CD4-positive, alpha-beta memory T cell (primary cell): ENCODE data around the gene ZFP37. TPM values are rescaled to one million over a fixed set of nuclear protein-coding genes. Genes with fewer than 3 reads are reported as not detected.
"Not testable (repeated sequence)": the region's sequence is repeated elsewhere in the genome, so short reads cannot be mapped to it uniquely, and the experiment has no call there.

Source experiments
- CTCF ChIA-PET: fragments of 350-600 bp; sonication (Branson Sonifier 250); formaldehyde crosslinking; loops from one replicate; lab custom pipeline; 2021; ENCODE audit warnings: inconsistent platforms; ENCODE audit not compliant: partially characterized antibody; lab: Charles Lee
- POLR2A ChIA-PET: fragments of 350-600 bp; sonication (Branson Sonifier 250); formaldehyde crosslinking; loops from one replicate; lab custom pipeline; 2021; ENCODE audit not compliant: partially characterized antibody; lab: Charles Lee
- DNase-seq, 5 donors: peaks; one replicate each; pipeline versions ENCODE4 v3.0.0 to v3.0.0-alpha.2; 2020 to 2022; ENCODE audit warnings: mixed read lengths in 1 of 5
- H3K27ac ChIP-seq: one replicate; pipeline ENCODE4 v1.7.0; 2013; ENCODE audit warnings: low read depth, low read length
- H3K27me3 ChIP-seq: 2 replicates; pipeline ENCODE4 v1.7.0; 2013; ENCODE audit warnings: mild to moderate bottlenecking, low read length, moderate library complexity; ENCODE audit not compliant: insufficient read depth
- H3K36me3 ChIP-seq: 2 replicates; pipeline ENCODE4 v1.7.0; 2013; ENCODE audit warnings: mild to moderate bottlenecking, low read length, moderate library complexity; ENCODE audit not compliant: insufficient read depth
- H3K4me1 ChIP-seq: 2 replicates; pipeline ENCODE4 v1.7.0; 2013; ENCODE audit warnings: mild to moderate bottlenecking, low read length, moderate library complexity; ENCODE audit not compliant: insufficient read depth
- H3K4me3 ChIP-seq, 2 donors: one replicate each; pipeline ENCODE4 v1.7.0; 2013; ENCODE audit warnings: low read length in 2 of 2, mild to moderate bottlenecking in 1 of 2
- H3K9me3 ChIP-seq, 2 donors: one replicate each; pipeline ENCODE4 v1.7.0; 2013; ENCODE audit warnings: low read length in 2 of 2, control low read depth in 1 of 2; ENCODE audit not compliant: control insufficient read depth in 1 of 2
- H3K27ac Mint-ChIP-seq, 7 donors: one replicate each; pipeline ENCODE4 v1.8.0; 2020 to 2021; ENCODE audit warnings: mixed read lengths in 7 of 7, mild to moderate bottlenecking in 6 of 7, inconsistent platforms in 3 of 7, moderate library complexity in 3 of 7
- H3K27me3 Mint-ChIP-seq, 2 donors: one replicate each; pipeline ENCODE4 v1.8.0; 2020 to 2021; ENCODE audit warnings: mixed read lengths in 2 of 2
- H3K36me3 Mint-ChIP-seq, 2 donors: one replicate each; pipeline ENCODE4 v1.8.0; 2020 to 2021; ENCODE audit warnings: mixed read lengths in 2 of 2, inconsistent platforms in 1 of 2, mild to moderate bottlenecking in 1 of 2
- H3K4me1 Mint-ChIP-seq, 4 donors: one replicate each; pipeline ENCODE4 v1.8.0; 2020 to 2021; ENCODE audit warnings: mixed read lengths in 4 of 4, mild to moderate bottlenecking in 1 of 4
- H3K4me3 Mint-ChIP-seq, 8 donors: one replicate each; pipeline ENCODE4 v1.8.0; 2020 to 2021; ENCODE audit warnings: mixed read lengths in 8 of 8, mild to moderate bottlenecking in 7 of 8, moderate library complexity in 6 of 8, inconsistent platforms in 3 of 8
- H3K9me3 Mint-ChIP-seq, 8 donors: one replicate each; pipeline ENCODE4 v1.8.0; 2020 to 2021; ENCODE audit warnings: mixed read lengths in 8 of 8, mild to moderate bottlenecking in 5 of 8, inconsistent platforms in 3 of 8, moderate library complexity in 1 of 8
- intact Hi-C: fragments of 100-400 bp; cut with micrococcal nuclease; formaldehyde crosslinking; loops from one replicate; pipeline ENCODE4 v1.15.1; 2023
- polyA plus RNA-seq, 2 donors: library from polyadenylated mRNA; unstranded; fragments of 300-500 nt; fragmentation: Illumina TruSeq; gene quantifications; one replicate each; pipeline ENCODE4 v1.2.3, GENCODE V29; 2021
- total RNA-seq, 2 experiments: library from RNA; stranded (reverse); gene quantifications; one replicate each; pipeline ENCODE4 v1.2.3, GENCODE V29; 2021

The ZFP37 gene
- total RNA-seq, result 1 to 10 TPM; 2.9 TPM
- polyA plus RNA-seq, result 1 to 10 TPM; 1.8 to 3.0 TPM

DNA sequence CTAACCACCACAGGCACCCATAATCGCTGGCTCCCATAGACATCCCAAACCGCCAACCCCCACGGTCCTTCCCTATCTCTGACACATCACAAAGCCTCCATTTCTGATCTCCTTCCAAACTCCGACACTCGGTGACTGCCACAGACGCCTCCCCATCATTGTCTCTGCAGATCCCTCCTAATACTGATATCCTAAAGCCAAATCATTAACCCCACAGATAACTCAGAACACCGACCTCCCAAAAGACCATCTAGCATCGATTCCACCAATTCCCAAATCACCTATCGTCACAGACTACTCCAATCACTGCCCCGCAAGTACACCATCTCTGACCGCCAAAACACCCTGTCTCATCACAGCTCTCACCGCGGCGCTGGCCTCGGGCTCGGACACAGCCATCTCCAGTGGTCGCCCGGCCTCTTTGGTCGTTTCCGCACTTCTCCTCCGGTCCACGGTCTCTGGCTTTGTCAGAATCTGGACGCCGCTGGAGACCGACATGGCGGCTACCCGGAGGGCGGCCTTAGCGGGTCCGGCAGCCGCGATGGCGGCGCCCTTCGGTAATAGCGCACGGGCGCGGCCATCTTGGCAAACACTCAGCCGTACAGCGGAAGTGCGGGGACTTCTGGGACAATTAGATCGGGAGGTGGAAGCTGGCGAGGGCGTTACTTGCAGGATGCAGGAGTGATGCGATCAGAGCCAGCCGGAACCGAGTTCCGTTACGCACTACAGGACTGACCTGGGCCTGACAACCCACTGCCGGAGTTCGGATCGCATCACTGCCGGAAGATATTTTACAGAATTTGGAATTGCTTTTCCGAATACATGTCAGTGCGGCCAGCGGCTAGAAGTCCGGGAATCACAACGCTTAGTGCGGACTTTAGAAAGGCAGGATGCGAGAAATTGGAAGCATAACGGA, at the start of gene ZFP37:
Gene ZFP37 (minus strand): TSS at position 534 of the 916 bp plus-strand sequence. CDS start 36 bp downstream, at position 498.
- Mint-ChIP-seq H3K36me3 (no peaks in the 10 kb centered on the region), H3K4me1 (peaks cover 0 to 8% (median 0%) of the 10 kb centered on the region in 4 donors), H3K27me3 (peaks cover 7 to 14% of the 10 kb centered on the region in 2 donors), H3K4me3 (no peak within 1 kb of the TSS), H3K27ac (no peak within 1 kb of the TSS), H3K9me3 (peaks cover 4 to 21% (median 16%) of the 10 kb centered on the region in 8 donors)
- Histone ChIP-seq H3K27me3 (peaks cover 7% of the 10 kb centered on the region), H3K4me3 (peak within 1 kb of the TSS; percentile 72 to 94), H3K9me3 (peaks cover 0 to 17% of the 10 kb centered on the region in 2 donors), H3K4me1 (peaks cover 12% of the 10 kb centered on the region), H3K27ac (peak within 1 kb of the TSS; percentile 48), H3K36me3 (no peaks in the 10 kb centered on the region)
- intact Hi-C loops, result no loop called here
- peak; percentile 61 to 86 (median 66) for DNase-seq
- ChIA-PET POLR2A (no interaction called here), CTCF (no interaction called here)

DNA sequence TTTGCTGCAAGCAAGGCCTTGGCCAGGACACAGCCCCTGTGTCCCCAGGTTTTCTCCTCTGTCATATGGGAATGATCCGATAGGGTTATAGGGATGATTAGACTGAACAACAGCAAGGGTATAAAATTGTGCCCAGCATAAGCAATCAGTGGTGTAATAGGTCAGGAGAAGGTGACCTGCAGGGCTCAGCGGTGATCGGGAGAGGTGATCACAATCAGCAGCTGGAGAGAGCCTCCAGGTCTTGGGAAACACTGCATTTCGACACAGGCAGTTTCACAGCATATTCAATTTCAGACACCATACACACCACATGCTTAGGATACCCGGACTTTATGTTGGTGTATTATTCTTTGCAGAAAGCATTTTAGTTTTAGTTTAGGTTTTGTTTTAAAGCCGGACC, 48.8 kb upstream of the ZFP37 start:
- H3K4me3 Mint-ChIP-seq, H3K36me3 ChIP-seq, H3K27me3 ChIP-seq, CTCF ChIA-PET, intact Hi-C loops, H3K9me3 Mint-ChIP-seq, H3K27ac Mint-ChIP-seq, H3K36me3 Mint-ChIP-seq, H3K4me1 Mint-ChIP-seq, H3K9me3 ChIP-seq, H3K4me1 ChIP-seq, POLR2A ChIA-PET, H3K27me3 Mint-ChIP-seq, H3K27ac ChIP-seq, DNase-seq, H3K4me3 ChIP-seq: not testable (repeated sequence)

DNA sequence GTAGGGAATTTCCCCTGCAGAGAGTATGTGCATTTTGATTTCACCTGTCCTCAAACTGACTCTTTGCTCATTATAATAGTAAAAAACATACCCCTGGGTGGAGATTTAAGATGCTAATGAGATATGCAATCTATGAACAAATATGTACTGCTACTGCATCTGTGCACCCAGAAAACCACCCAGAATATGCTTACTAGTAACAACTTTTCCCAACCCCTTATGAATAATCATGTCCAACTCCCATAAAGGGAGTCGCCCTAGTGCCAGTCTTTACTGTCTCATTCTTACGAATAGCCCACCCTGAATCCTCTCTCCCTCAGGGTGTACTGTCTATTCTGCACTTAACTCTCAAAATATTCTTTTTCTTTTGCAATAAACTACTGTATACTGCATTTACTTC, 39.0 kb upstream of the ZFP37 start:
- H3K36me3 ChIP-seq, result no peaks in the 10 kb centered on the region
- peaks cover 31 to 32% of the 10 kb centered on the region in 2 donors for H3K27me3 Mint-ChIP-seq
- no peak overlapping the region for H3K27ac ChIP-seq
- H3K4me3 ChIP-seq, result no peak overlapping the region
- no peaks in the 10 kb centered on the region for H3K4me1 Mint-ChIP-seq
- no peak overlapping the region for H3K4me3 Mint-ChIP-seq
- H3K27ac Mint-ChIP-seq, result no peak overlapping the region
- intact Hi-C loops, result no loop called here
- CTCF ChIA-PET, result no interaction called here
- H3K9me3 ChIP-seq, result no peaks in the 10 kb centered on the region
- H3K36me3 Mint-ChIP-seq, result no peaks in the 10 kb centered on the region
- H3K27me3 ChIP-seq, result no peaks in the 10 kb centered on the region
- POLR2A ChIA-PET, result no interaction called here
- no peak for DNase-seq
- no peaks in the 10 kb centered on the region for H3K4me1 ChIP-seq
- peaks cover 0 to 19% (median under 1%) of the 10 kb centered on the region in 8 donors for H3K9me3 Mint-ChIP-seq

DNA sequence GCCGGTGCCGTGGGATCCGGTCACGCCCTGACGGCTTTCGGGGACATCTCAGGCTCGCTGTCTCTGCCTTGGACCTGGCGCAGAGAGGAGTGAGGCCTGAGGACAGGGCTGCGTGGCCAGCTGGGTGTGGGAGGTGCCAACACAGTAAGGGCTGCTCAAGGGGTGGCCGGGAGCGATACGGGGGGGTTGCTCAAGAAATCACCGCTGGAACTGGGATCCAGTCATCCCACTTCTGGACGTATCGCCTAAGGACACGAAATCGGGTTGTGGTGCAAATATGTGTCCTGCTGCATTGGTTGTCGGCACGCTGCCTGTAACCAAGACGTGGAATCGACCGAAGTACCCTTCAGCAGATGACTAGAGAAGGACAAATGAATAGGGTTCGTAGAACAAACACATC, 33.4 kb upstream of the ZFP37 start:
- H3K4me3 ChIP-seq, H3K27ac ChIP-seq, intact Hi-C loops, POLR2A ChIA-PET, H3K27me3 ChIP-seq, H3K4me1 Mint-ChIP-seq, H3K36me3 Mint-ChIP-seq, CTCF ChIA-PET, H3K4me1 ChIP-seq, H3K9me3 ChIP-seq, H3K4me3 Mint-ChIP-seq, H3K36me3 ChIP-seq: not testable (repeated sequence)
- peak overlapping the region in 1 of 7 donors; percentile 38 for H3K27ac Mint-ChIP-seq
- peaks cover 26 to 30% of the 10 kb centered on the region in 2 donors for H3K27me3 Mint-ChIP-seq
- H3K9me3 Mint-ChIP-seq, result peaks cover 0 to 23% (median 5%) of the 10 kb centered on the region in 8 donors
- DNase-seq, result peak in 1 of 5 donors; percentile 39

DNA sequence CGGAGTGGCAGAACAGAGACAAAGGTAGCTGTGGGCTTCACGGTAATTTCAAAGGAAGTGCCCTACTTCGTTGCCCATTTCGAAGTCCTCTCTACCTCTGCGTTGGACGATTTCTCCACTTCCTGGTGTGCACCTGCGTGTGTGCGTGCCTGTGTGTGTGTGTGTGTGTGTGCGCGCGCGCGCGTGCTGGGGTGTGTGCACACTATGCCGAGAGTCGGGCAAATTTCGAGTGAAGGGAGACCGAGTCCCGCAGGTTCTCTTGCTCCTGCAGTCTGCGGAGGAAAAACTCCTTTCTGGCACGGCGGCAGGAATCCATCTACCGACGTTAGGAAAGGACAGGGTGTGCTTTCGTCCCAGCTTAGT, 32.6 kb upstream of the ZFP37 start:
- H3K9me3 Mint-ChIP-seq, result peaks cover 0 to 23% (median 5%) of the 10 kb centered on the region in 8 donors
- peaks cover 26 to 28% of the 10 kb centered on the region in 2 donors for H3K27me3 Mint-ChIP-seq
- H3K27ac Mint-ChIP-seq, H3K27me3 ChIP-seq, CTCF ChIA-PET, H3K36me3 ChIP-seq, H3K9me3 ChIP-seq, H3K27ac ChIP-seq, intact Hi-C loops, H3K4me1 Mint-ChIP-seq, H3K4me3 Mint-ChIP-seq, POLR2A ChIA-PET, H3K4me1 ChIP-seq, DNase-seq, H3K4me3 ChIP-seq, H3K36me3 Mint-ChIP-seq: not testable (repeated sequence)

DNA sequence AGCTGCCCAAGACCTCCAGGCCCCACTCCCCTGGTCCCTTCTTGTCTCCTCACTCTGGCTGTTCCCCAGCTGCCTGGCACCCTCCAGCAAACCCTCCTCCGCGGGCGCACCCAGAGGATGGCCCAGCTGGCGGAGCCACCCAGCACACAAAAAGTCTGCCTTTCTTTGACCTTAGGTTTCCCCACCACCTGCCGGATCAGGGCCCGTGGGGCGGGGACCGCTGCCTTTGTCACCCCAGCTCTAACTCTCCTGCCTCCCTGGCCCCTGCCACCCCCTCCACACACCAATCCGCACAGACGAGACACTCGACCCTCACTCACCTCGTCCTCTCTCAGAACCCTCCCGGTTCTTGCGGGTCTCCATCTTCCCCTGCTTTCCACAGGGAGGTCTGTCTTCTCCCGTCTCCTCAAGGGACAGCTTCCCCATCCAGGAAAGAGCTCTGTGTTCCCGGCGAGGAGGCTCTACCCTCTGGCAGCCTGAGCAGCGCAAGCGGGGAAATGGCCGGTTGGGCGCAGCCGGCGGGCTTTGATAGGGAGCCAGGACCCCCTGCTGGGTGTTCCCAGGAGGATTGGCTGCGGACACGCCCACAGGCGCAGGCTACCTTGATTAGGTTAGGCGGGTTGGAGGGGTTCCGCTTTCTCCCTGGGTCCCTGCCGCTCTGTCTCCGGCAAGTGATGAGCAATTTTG, 32.1 kb upstream of the ZFP37 start:
- H3K4me3 Mint-ChIP-seq, CTCF ChIA-PET, intact Hi-C loops, H3K4me1 Mint-ChIP-seq, H3K27ac ChIP-seq, H3K27ac Mint-ChIP-seq, H3K36me3 Mint-ChIP-seq, H3K4me1 ChIP-seq, H3K36me3 ChIP-seq, H3K4me3 ChIP-seq, H3K9me3 ChIP-seq, POLR2A ChIA-PET, H3K27me3 ChIP-seq: not testable (repeated sequence)
- Mint-ChIP-seq H3K27me3 (peaks cover 23 to 28% of the 10 kb centered on the region in 2 donors), H3K9me3 (peaks cover 0 to 23% (median 5%) of the 10 kb centered on the region in 8 donors)
- peak in 1 of 5 donors; percentile 37 for DNase-seq

DNA sequence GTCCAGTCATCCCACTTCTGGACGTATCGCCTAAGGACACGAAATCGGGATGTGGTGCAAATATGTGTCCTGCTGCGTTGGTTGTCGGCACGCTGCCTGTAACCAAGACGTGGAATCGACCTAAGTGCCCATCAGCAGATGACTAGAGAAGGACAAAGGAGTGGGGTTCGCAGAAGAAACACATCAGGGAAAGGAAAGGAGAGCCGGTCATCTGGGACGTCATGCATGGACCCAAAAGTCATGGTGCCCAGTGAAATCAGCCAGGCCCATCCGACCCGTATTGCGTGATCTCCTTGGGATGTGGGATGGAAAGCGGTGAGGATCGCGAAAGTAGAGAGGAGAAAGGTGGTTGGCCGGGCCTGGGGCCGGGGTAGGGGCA, 6.4 kb upstream of the ZFP37 start:
- peak in 1 of 5 donors; percentile 35 for DNase-seq
- CTCF ChIA-PET, H3K27ac ChIP-seq, H3K9me3 ChIP-seq, H3K36me3 ChIP-seq, H3K4me3 ChIP-seq, H3K36me3 Mint-ChIP-seq, intact Hi-C loops, H3K4me1 Mint-ChIP-seq, POLR2A ChIA-PET, H3K27me3 ChIP-seq, H3K27ac Mint-ChIP-seq, H3K4me3 Mint-ChIP-seq, H3K4me1 ChIP-seq: not testable (repeated sequence)
- peaks cover 4 to 18% (median 15%) of the 10 kb centered on the region in 8 donors for H3K9me3 Mint-ChIP-seq
- peaks cover 7 to 14% of the 10 kb centered on the region in 2 donors for H3K27me3 Mint-ChIP-seq
